Omental fat pad (tissue), 4 donors: ENCODE measurements around the gene ULK1. TPM values are rescaled to one million over a fixed set of nuclear protein-coding genes. Genes with fewer than 3 reads are reported as not detected.
"Not testable (repeated sequence)": the region's sequence is repeated elsewhere in the genome, so short reads cannot be mapped to it uniquely, and the experiment has no call there.

Experiments used
- ATAC-seq: fragments of 150-250 bp; one replicate; pipeline ENCODE4 v1.9.1; 2016; ENCODE audit warnings: mild to moderate bottlenecking, moderate library complexity; ENCODE audit not compliant: low FRiP score
- DNase-seq: peaks from one replicate; pipeline ENCODE4 v3.0.0-alpha.2; 2019; ENCODE audit warnings: low spot score
- CTCF ChIP-seq, 3 donors: fragments of 450-650 bp; IDR thresholded peaks; one replicate each; pipeline ENCODE4 v1.5.1; 2016 to 2017; ENCODE audit warnings: antibody characterized with exemption in 3 of 3, mild to moderate bottlenecking in 3 of 3, moderate library complexity in 2 of 3
- total RNA-seq, 4 donors: library from RNA; depleted of rRNA; stranded (reverse); fragments of >200 nt; gene quantifications; one replicate each; pipeline ENCODE4 v1.1.0, GENCODE V29; 2016

ULK1 gene
- total RNA-seq, 4 donors from 2014 or later, result 7.7 to 24.4 (median 9.4) TPM

- DNase-seq (no peak), ATAC-seq (no peak)
- TF ChIP-seq CTCF (IDR thresholded peaks at IDR 0.05), result no peak
Observed at GRCh38 chr12:131943389-131943788, 49.0 kb downstream of the ULK1 start.

- no peak for DNase-seq
Observed at GRCh38 chr12:131943876-131944275, 49.5 kb downstream of the ULK1 start.

GRCh38 chr12:131944601-131945251 lies 50.3 kb downstream of the ULK1 start:
- ATAC-seq (no peak), DNase-seq (no peak)
- TF ChIP-seq CTCF (IDR thresholded peaks at IDR 0.05), result no peak

More at GRCh38 chr12:131943876-131944275, 49.5 kb downstream of the ULK1 start:
- no peak for ATAC-seq
- no peak for TF ChIP-seq CTCF (IDR thresholded peaks at IDR 0.05)

- ATAC-seq (no peak), DNase-seq (no peak)
- no peak for TF ChIP-seq CTCF (IDR thresholded peaks at IDR 0.05)
Observed at GRCh38 chr12:131946757-131947156, 52.3 kb downstream of the ULK1 start.

GRCh38 chr12:131947482-131948027 lies 53.1 kb downstream of the ULK1 start:
- ATAC-seq (no peak), DNase-seq (no peak)
- TF ChIP-seq CTCF (IDR thresholded peaks at IDR 0.05), result no peak

GRCh38 chr12:131948166-131948712 lies 53.8 kb downstream of the ULK1 start:
- DNase-seq (no peak), ATAC-seq (no peak)
- no peak for TF ChIP-seq CTCF (IDR thresholded peaks at IDR 0.05)

GRCh38 chr12:131948713-131949430 lies 54.5 kb downstream of the ULK1 start:
- not testable (repeated sequence) for ATAC-seq

More at GRCh38 chr12:131948713-131949430, 54.5 kb downstream of the ULK1 start:
- not testable (repeated sequence) for DNase-seq
